Progenitor cell of endocrine pancreas (in vitro differentiated cells): ENCODE data around the gene COX4I1. TPM values are rescaled to one million over a fixed set of nuclear protein-coding genes. Genes with fewer than 3 reads are reported as not detected.

Source experiments
- DNase-seq: peaks from one replicate; pipeline ENCODE4 v3.0.0; 2021; ENCODE audit warnings: low spot score; ENCODE audit not compliant: unreplicated experiment
- H3K27ac Mint-ChIP-seq: 2 replicates; pipeline ENCODE4 v1.8.0; 2021; ENCODE audit warnings: mild to moderate bottlenecking, moderate library complexity, mixed read lengths
- H3K27me3 Mint-ChIP-seq: 2 replicates; pipeline ENCODE4 v1.8.0; 2021; ENCODE audit warnings: mixed read lengths
- H3K36me3 Mint-ChIP-seq: 2 replicates; pipeline ENCODE4 v1.8.0; 2022; ENCODE audit warnings: mixed read lengths; ENCODE audit not compliant: insufficient read depth
- H3K4me1 Mint-ChIP-seq: 2 replicates; pipeline ENCODE4 v1.8.0; 2021; ENCODE audit warnings: low read depth, mixed read lengths
- H3K4me3 Mint-ChIP-seq: 2 replicates; pipeline ENCODE4 v1.8.0; 2021; ENCODE audit warnings: low read depth, mild to moderate bottlenecking, moderate library complexity, mixed read lengths
- H3K9me3 Mint-ChIP-seq: 2 replicates; pipeline ENCODE4 v1.8.0; 2021; ENCODE audit warnings: low read depth, mixed read lengths
- CTCF ChIP-seq: fragments of 200-600 bp; sonication (generic); IDR thresholded peaks from one replicate; pipeline ENCODE4 v1.5.0; 2021; ENCODE audit warnings: antibody characterized with exemption, mild to moderate bottlenecking; ENCODE audit not compliant: unreplicated experiment
- total RNA-seq: library from RNA; stranded (reverse); gene quantifications from 2 replicates; pipeline ENCODE4 v1.2.1, GENCODE V29; 2021

Gene COX4I1
- total RNA-seq, 1 donor from 2014 or later: 466 TPM

- TF ChIP-seq CTCF: no peak
- peaks cover 28% of the 10 kb centered on the region for H3K36me3 Mint-ChIP-seq
- H3K4me3 Mint-ChIP-seq: no peak overlapping the region
- H3K9me3 Mint-ChIP-seq: peaks cover 3% of the 10 kb centered on the region
- peaks cover 17% of the 10 kb centered on the region for H3K4me1 Mint-ChIP-seq
- no peak for DNase-seq
- H3K27me3 Mint-ChIP-seq: no peaks in the 10 kb centered on the region
- H3K27ac Mint-ChIP-seq: peak overlapping the region; percentile 58
Observed at GRCh38 chr16:85793662-85794298, 5.7 kb upstream of the COX4I1 start.

GRCh38 chr16:85794696-85795095, 4.8 kb upstream of the COX4I1 start:
- Mint-ChIP-seq H3K27ac (peak overlapping the region; percentile 60), H3K4me3 (no peak overlapping the region), H3K4me1 (peaks cover 17% of the 10 kb centered on the region), H3K36me3 (peaks cover 28% of the 10 kb centered on the region), H3K9me3 (peaks cover 3% of the 10 kb centered on the region), H3K27me3 (no peaks in the 10 kb centered on the region)
- no peak for DNase-seq
- no peak for TF ChIP-seq CTCF

- TF ChIP-seq CTCF: no peak
- DNase-seq: no peak
- no peak overlapping the region for H3K27ac Mint-ChIP-seq
- H3K4me3 Mint-ChIP-seq: no peak overlapping the region
- peaks cover 3% of the 10 kb centered on the region for H3K9me3 Mint-ChIP-seq
- H3K4me1 Mint-ChIP-seq: peaks cover 29% of the 10 kb centered on the region
- H3K27me3 Mint-ChIP-seq: no peaks in the 10 kb centered on the region
- H3K36me3 Mint-ChIP-seq: peaks cover 28% of the 10 kb centered on the region
Observed at GRCh38 chr16:85796152-85796551, 3.3 kb upstream of the COX4I1 start.

- Mint-ChIP-seq H3K9me3 (peaks cover 2% of the 10 kb centered on the region), H3K36me3 (peaks cover 28% of the 10 kb centered on the region), H3K4me1 (peaks cover 33% of the 10 kb centered on the region), H3K27ac (peak overlapping the region; percentile 72), H3K27me3 (no peaks in the 10 kb centered on the region), H3K4me3 (no peak overlapping the region)
- TF ChIP-seq CTCF: no peak
- DNase-seq: no peak
Observed at GRCh38 chr16:85796599-85796998, 2.9 kb upstream of the COX4I1 start.

- peaks cover 37% of the 10 kb centered on the region for H3K4me1 Mint-ChIP-seq
- H3K36me3 Mint-ChIP-seq: peaks cover 23% of the 10 kb centered on the region
- H3K9me3 Mint-ChIP-seq: no peaks in the 10 kb centered on the region
- peak overlapping the region; percentile 98 for H3K27ac Mint-ChIP-seq
- DNase-seq: no peak
- H3K27me3 Mint-ChIP-seq: no peaks in the 10 kb centered on the region
- peak overlapping the region; percentile 89 for H3K4me3 Mint-ChIP-seq
- no peak for TF ChIP-seq CTCF
Observed at GRCh38 chr16:85798283-85798776, 1.2 kb upstream of the COX4I1 start.
